ENCODE data around the gene ZRANB1.

Gene ZRANB1

GRCh38 chr10:125018576-125019143 is 76.7 kb downstream of the ZRANB1 start:
- no peak for DNase-seq (ENCODE audit: low spot score)

GRCh38 chr10:125020386-125020785 is 78.5 kb downstream of the ZRANB1 start:
- DNase-seq (ENCODE audit: low spot score): no peak

- no peak for DNase-seq (ENCODE audit: low spot score)
Observed at GRCh38 chr10:125020871-125021270, 78.9 kb downstream of the ZRANB1 start.

- DNase-seq (ENCODE audit: low spot score): no peak
Observed at GRCh38 chr10:125021686-125022344, 79.9 kb downstream of the ZRANB1 start.

GRCh38 chr10:125022671-125023070 is 80.7 kb downstream of the ZRANB1 start:
- DNase-seq (ENCODE audit: low spot score): no peak

- no peak for DNase-seq (ENCODE audit: low spot score)
Observed at GRCh38 chr10:125023255-125023654, 81.3 kb downstream of the ZRANB1 start.

GRCh38 chr10:125023862-125024496 is 82.1 kb downstream of the ZRANB1 start:
- no peak for DNase-seq (ENCODE audit: low spot score)

- DNase-seq (ENCODE audit: low spot score): no peak
Observed at GRCh38 chr10:125024497-125025234, 82.7 kb downstream of the ZRANB1 start.

GRCh38 chr10:125025341-125025740 is 83.4 kb downstream of the ZRANB1 start:
- DNase-seq (ENCODE audit: low spot score): no peak

GRCh38 chr10:125026036-125026931 is 84.4 kb downstream of the ZRANB1 start:
- no peak for DNase-seq (ENCODE audit: low spot score)

- DNase-seq (ENCODE audit: low spot score): no peak
Observed at GRCh38 chr10:125026974-125027735, 85.2 kb downstream of the ZRANB1 start.

- no peak for DNase-seq (ENCODE audit: low spot score)
Observed at GRCh38 chr10:125027871-125028869, 86.2 kb downstream of the ZRANB1 start.

GRCh38 chr10:125029584-125030242 is 87.8 kb downstream of the ZRANB1 start:
- no peak for DNase-seq (ENCODE audit: low spot score)

GRCh38 chr10:125030567-125031197 is 88.8 kb downstream of the ZRANB1 start:
- DNase-seq (ENCODE audit: low spot score): no peak

- DNase-seq (ENCODE audit: low spot score): no peak
Observed at GRCh38 chr10:125032474-125033020, 90.6 kb downstream of the ZRANB1 start.

GRCh38 chr10:125033146-125033924 is 91.4 kb downstream of the ZRANB1 start:
- DNase-seq (ENCODE audit: low spot score): no peak

- DNase-seq (ENCODE audit: low spot score): no peak
Observed at GRCh38 chr10:125034675-125035074, 92.8 kb downstream of the ZRANB1 start.

- no peak for DNase-seq (ENCODE audit: low spot score)
Observed at GRCh38 chr10:125035136-125035535, 93.2 kb downstream of the ZRANB1 start.

Data from hematopoietic multipotent progenitor cell treated with erythropoietin and hydrocortisone succinate and interleukin-3 and kit ligand, for 15 days (in vitro differentiated cells).